DND-41 (cell line): Measurements from ENCODE around the gene EIF4E.
"Not testable (repeated sequence)": the region's sequence is repeated elsewhere in the genome, so short reads cannot be mapped to it uniquely, and the experiment has no call there.

Experiments used
- ATAC-seq: fragments of 200-7000 bp; cut with Tn5 transposase; 3 replicates; pipeline ENCODE4 v1.9.1; 2021; ENCODE audit warnings: low read depth; ENCODE audit not compliant: insufficient read depth
- DNase-seq: peaks from one replicate; pipeline ENCODE4 v3.0.0-alpha.2; 2020
- H2AFZ ChIP-seq: 2 replicates; pipeline ENCODE4 v1.6.0; 2012; ENCODE audit warnings: low read depth, low read length
- H3K27ac ChIP-seq: 2 replicates; pipeline ENCODE4 v1.5.1; 2012; ENCODE audit warnings: low read length, inconsistent platforms
- H3K27me3 ChIP-seq: fragments of 200-600 bp; sonication (generic); 2 replicates; pipeline ENCODE4 v1.6.0; 2012; ENCODE audit warnings: low read length, mild to moderate bottlenecking, inconsistent platforms; ENCODE audit not compliant: insufficient read depth, poor library complexity
- H3K36me3 ChIP-seq: 2 replicates; pipeline ENCODE4 v1.5.1; 2012; ENCODE audit warnings: low read length, inconsistent platforms; ENCODE audit not compliant: insufficient read depth
- H3K4me1 ChIP-seq: 2 replicates; pipeline ENCODE4 v1.5.1; 2012; ENCODE audit warnings: mild to moderate bottlenecking, low read length; ENCODE audit not compliant: insufficient read depth
- H3K4me2 ChIP-seq: 2 replicates; pipeline ENCODE4 v1.6.0; 2012; ENCODE audit warnings: mild to moderate bottlenecking, moderate library complexity, low read length, inconsistent platforms; ENCODE audit not compliant: insufficient read depth
- H3K4me3 ChIP-seq, 2 experiments: fragments of 200-600 bp in 1 of 2; shearing (Covaris generic) in 1 of 2; 2 replicates each; pipeline ENCODE4 v1.5.1; 2012 to 2016; ENCODE audit warnings: inconsistent platforms in 2 of 2, low read length in 2 of 2, mild to moderate bottlenecking in 2 of 2, low read depth in 1 of 2, moderate library complexity in 1 of 2
- H3K79me2 ChIP-seq: 2 replicates; pipeline ENCODE4 v1.6.0; 2012; ENCODE audit warnings: low read length, inconsistent platforms; ENCODE audit not compliant: insufficient read depth
- H3K9ac ChIP-seq: 2 replicates; pipeline ENCODE4 v1.6.0; 2012; ENCODE audit warnings: low read depth, mild to moderate bottlenecking, inconsistent platforms, low read length, moderate library complexity
- H3K9me3 ChIP-seq: 2 replicates; pipeline ENCODE4 v1.5.1; 2012; ENCODE audit warnings: low read length, moderate library complexity, mild to moderate bottlenecking, inconsistent platforms; ENCODE audit not compliant: insufficient read depth, severe bottlenecking
- H4K20me1 ChIP-seq: 2 replicates; pipeline ENCODE4 v1.6.0; 2012; ENCODE audit warnings: low read length; ENCODE audit not compliant: insufficient read depth
- EZH2 ChIP-seq: IDR thresholded peaks from 3 replicates; pipeline ENCODE4 v1.6.1; 2012; ENCODE audit warnings: borderline replicate concordance, low read depth, mild to moderate bottlenecking, moderate library complexity, low read length, inconsistent platforms; ENCODE audit not compliant: severe bottlenecking
- TF ChIP-seq, protein P1 (sequence below): IDR thresholded peaks from 2 replicates; pipeline ENCODE4 v1.5.1; 2012; ENCODE audit warnings: borderline replicate concordance, low read length, moderate library complexity, mild to moderate bottlenecking; ENCODE audit not compliant: poor library complexity, severe bottlenecking; ENCODE audit errors: extremely low read depth

Gene EIF4E

DNA sequence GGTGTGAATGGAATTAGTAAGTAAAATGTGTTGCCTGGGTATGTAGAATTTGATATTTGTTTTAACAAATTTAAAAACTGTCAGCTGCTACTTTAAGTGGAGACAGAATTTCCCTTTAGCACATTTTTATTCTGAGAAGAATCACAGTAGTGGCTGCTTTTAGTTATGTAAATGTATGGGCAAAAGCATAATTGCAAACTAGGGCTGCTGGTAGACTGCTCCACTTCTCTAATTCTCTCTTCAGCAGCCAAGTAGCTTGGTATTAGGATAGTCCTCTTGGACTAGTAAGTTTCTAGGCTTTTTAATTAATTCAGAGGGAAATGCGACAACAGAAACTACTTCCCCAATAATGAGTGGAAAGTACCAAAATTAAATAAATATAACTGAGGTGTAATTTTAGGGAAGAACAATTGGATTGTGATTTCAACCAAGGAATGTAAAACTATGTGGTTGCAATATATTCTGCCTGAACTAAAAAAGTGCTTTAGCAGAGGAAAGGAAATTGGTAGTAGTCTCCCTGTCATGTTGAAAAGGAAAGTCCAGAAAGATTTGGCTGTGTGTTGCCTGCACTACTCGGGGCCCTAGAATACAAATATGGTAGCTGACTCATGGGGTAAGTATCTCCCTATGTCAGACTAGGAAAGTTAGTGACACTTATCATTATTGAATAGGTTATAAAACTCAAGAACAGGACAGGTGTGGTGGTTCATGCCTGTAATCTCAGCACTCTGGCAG, 9.2 kb upstream of the EIF4E start:
- DNase-seq: no peak
- H2AFZ ChIP-seq: no peak overlapping the region
- no peaks in the 10 kb centered on the region for H3K4me1 ChIP-seq
- H3K27me3 ChIP-seq: no peaks in the 10 kb centered on the region
- no peaks in the 10 kb centered on the region for H3K79me2 ChIP-seq
- H3K4me3 ChIP-seq: no peak overlapping the region
- H4K20me1 ChIP-seq: no peaks in the 10 kb centered on the region
- no peak overlapping the region for H3K4me2 ChIP-seq
- H3K9ac ChIP-seq: no peak overlapping the region
- H3K9me3 ChIP-seq: no peaks in the 10 kb centered on the region
- no peaks in the 10 kb centered on the region for H3K36me3 ChIP-seq
- no peak for ATAC-seq
- TF ChIP-seq, protein P1, sequence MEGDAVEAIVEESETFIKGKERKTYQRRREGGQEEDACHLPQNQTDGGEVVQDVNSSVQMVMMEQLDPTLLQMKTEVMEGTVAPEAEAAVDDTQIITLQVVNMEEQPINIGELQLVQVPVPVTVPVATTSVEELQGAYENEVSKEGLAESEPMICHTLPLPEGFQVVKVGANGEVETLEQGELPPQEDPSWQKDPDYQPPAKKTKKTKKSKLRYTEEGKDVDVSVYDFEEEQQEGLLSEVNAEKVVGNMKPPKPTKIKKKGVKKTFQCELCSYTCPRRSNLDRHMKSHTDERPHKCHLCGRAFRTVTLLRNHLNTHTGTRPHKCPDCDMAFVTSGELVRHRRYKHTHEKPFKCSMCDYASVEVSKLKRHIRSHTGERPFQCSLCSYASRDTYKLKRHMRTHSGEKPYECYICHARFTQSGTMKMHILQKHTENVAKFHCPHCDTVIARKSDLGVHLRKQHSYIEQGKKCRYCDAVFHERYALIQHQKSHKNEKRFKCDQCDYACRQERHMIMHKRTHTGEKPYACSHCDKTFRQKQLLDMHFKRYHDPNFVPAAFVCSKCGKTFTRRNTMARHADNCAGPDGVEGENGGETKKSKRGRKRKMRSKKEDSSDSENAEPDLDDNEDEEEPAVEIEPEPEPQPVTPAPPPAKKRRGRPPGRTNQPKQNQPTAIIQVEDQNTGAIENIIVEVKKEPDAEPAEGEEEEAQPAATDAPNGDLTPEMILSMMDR: no peak
- no peak for TF ChIP-seq EZH2
- no peak overlapping the region for H3K27ac ChIP-seq

DNA sequence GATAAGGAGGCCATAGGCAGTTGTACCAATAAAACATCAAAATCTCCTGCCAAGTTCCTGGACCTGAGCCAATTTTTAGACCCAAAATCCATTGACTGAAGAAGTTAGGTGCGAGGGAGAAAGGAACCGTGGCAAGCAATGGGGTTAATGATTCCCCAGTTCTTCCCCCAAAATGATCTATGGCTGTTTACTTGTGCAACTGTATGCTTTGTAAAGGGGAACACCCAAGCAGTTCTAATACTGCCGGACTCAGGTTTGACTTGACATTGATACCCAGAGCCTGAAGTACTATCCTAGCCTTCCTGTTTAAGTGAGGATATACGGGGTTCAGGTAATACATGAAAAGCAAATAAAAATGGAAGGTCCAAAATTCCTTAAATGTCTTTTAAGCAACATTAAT, 6.7 kb upstream of the EIF4E start:
- Histone ChIP-seq H3K9me3 (no peaks in the 10 kb centered on the region), H3K4me3 (no peak overlapping the region), H3K4me1 (no peaks in the 10 kb centered on the region), H4K20me1 (no peaks in the 10 kb centered on the region), H2AFZ (no peak overlapping the region), H3K36me3 (no peaks in the 10 kb centered on the region), H3K4me2 (no peak overlapping the region), H3K9ac (no peak overlapping the region), H3K79me2 (no peaks in the 10 kb centered on the region), H3K27ac (no peak overlapping the region), H3K27me3 (no peaks in the 10 kb centered on the region)
- no peak for TF ChIP-seq EZH2
- TF ChIP-seq, protein P1: no peak
- DNase-seq (no peak), ATAC-seq (no peak)

GRCh38 chr4:98934851-98935250, 5.9 kb upstream of the EIF4E start:
- H2AFZ ChIP-seq, H3K9me3 ChIP-seq, H3K4me1 ChIP-seq, ATAC-seq, DNase-seq, H3K4me2 ChIP-seq, H3K27me3 ChIP-seq, H4K20me1 ChIP-seq, H3K27ac ChIP-seq, H3K36me3 ChIP-seq, H3K79me2 ChIP-seq, H3K4me3 ChIP-seq, H3K9ac ChIP-seq: not testable (repeated sequence)

GRCh38 chr4:98932539-98932938, 3.6 kb upstream of the EIF4E start:
- DNase-seq (no peak), ATAC-seq (no peak)
- H3K27me3 ChIP-seq: no peaks in the 10 kb centered on the region
- TF ChIP-seq, protein P1: no peak
- no peak for TF ChIP-seq EZH2
- H3K4me1 ChIP-seq: peaks cover 12% of the 10 kb centered on the region
- H3K9ac ChIP-seq: no peak overlapping the region
- no peak overlapping the region for H3K4me2 ChIP-seq
- H3K4me3 ChIP-seq: no peak overlapping the region
- H4K20me1 ChIP-seq: no peaks in the 10 kb centered on the region
- no peaks in the 10 kb centered on the region; the same call in 1 of the 2 replicates for H3K36me3 ChIP-seq
- H2AFZ ChIP-seq: no peak overlapping the region
- H3K9me3 ChIP-seq: no peaks in the 10 kb centered on the region
- peaks cover 23% of the 10 kb centered on the region for H3K79me2 ChIP-seq
- H3K27ac ChIP-seq: no peak overlapping the region
